HEK293 (cell line): ENCODE data around the gene COL15A1.
"Not testable (repeated sequence)": the region's sequence is repeated elsewhere in the genome, so short reads cannot be mapped to it uniquely, and the experiment has no call there.

Source experiments
- CTCF ChIA-PET: fragments of 350-600 bp; formaldehyde crosslinking; extraction: SDS; loops from one replicate; lab custom pipeline; 2021; ENCODE audit warnings: antibody characterized with exemption; lab: Yijun Ruan, JAX
- POLR2A ChIA-PET: fragments of 300-600 bp; formaldehyde crosslinking; extraction: SDS; loops from one replicate; lab custom pipeline; 2020; ENCODE audit warnings: antibody characterized with exemption, inconsistent platforms; lab: Yijun Ruan, JAX
- H3K27ac ChIP-seq: fragments of 200-500 bp; sonication (Bioruptor generic); 2 replicates; pipeline ENCODE4 v1.5.1; 2014; ENCODE audit warnings: low read depth, low read length, control low read depth, inconsistent platforms; ENCODE audit errors: extremely low read depth
- H3K36me3 ChIP-seq, 2 experiments: fragments of 200-500 bp in 1 of 2; sonication (Bioruptor generic) in 1 of 2; 1 replicate in 1 of 2; 2 replicates in 1 of 2; pipeline ENCODE4 v1.5.1; 2014 to 2017; ENCODE audit warnings: inconsistent platforms in 2 of 2, low read length in 2 of 2; ENCODE audit not compliant: control insufficient read depth in 2 of 2, insufficient read depth in 1 of 2
- H3K4me1 ChIP-seq: fragments of 200-500 bp; sonication (Bioruptor generic); 2 replicates; pipeline ENCODE4 v1.5.1; 2014; ENCODE audit warnings: mild to moderate bottlenecking, low read length, inconsistent platforms; ENCODE audit not compliant: control insufficient read depth, insufficient read depth
- H3K4me3 ChIP-seq: 2 replicates; pipeline ENCODE4 v1.5.1; 2011; ENCODE audit warnings: low read depth, mild to moderate bottlenecking, control low read depth, low read length, moderate library complexity
- H3K9me3 ChIP-seq: fragments of 200-500 bp; sonication (Bioruptor generic); 2 replicates; pipeline ENCODE4 v1.5.1; 2014; ENCODE audit warnings: low read depth, low read length, inconsistent platforms; ENCODE audit not compliant: control insufficient read depth, insufficient read depth
- SETDB1 ChIP-seq: IDR thresholded peaks from one replicate; pipeline ENCODE4 v1.6.1; 2017; ENCODE audit warnings: mild to moderate bottlenecking, low read length, moderate library complexity, mixed read lengths; ENCODE audit not compliant: insufficient read length
- TCF7L2 ChIP-seq: IDR thresholded peaks from 2 replicates; pipeline ENCODE4 v1.6.1; 2011; ENCODE audit warnings: low read depth, mild to moderate bottlenecking, inconsistent platforms, low read length, moderate library complexity, borderline replicate concordance
- ZFP41 ChIP-seq: fragments of 450-650 bp; formaldehyde crosslinking; IDR thresholded peaks from 2 replicates; pipeline ENCODE4 v1.5.1; 2016; ENCODE audit warnings: missing biosample characterization, missing genetic modification characterization, borderline replicate concordance
- ZNF146 ChIP-seq: fragments of 450-650 bp; formaldehyde crosslinking; IDR thresholded peaks from 2 replicates; pipeline ENCODE4 v1.5.1; 2016; ENCODE audit warnings: missing biosample characterization, missing genetic modification characterization
- ZNF157 ChIP-seq: fragments of 450-650 bp; formaldehyde crosslinking; IDR thresholded peaks from 2 replicates; pipeline ENCODE4 v1.5.1; 2016; ENCODE audit warnings: missing biosample characterization, missing genetic modification characterization
- ZNF274 ChIP-seq, 2 experiments: fragments of 200-500 bp in 1 of 2; fragments of 450-650 bp in 1 of 2; sonication (Bioruptor generic) in 1 of 2; formaldehyde crosslinking in 1 of 2; IDR thresholded peaks; 2 replicates each; pipeline versions ENCODE4 v1.5.1 to v1.6.1; 2014 to 2016; ENCODE audit warnings: borderline replicate concordance in 1 of 2, inconsistent platforms in 1 of 2, low read length in 1 of 2, missing biosample characterization in 1 of 2, missing genetic modification characterization in 1 of 2
- ZNF335 ChIP-seq: fragments of 450-650 bp; formaldehyde crosslinking; conservative IDR thresholded peaks from 2 replicates; pipeline ENCODE4 v1.5.1; 2016; ENCODE audit warnings: missing biosample characterization, missing genetic modification characterization
- ZNF701 ChIP-seq: fragments of 450-650 bp; formaldehyde crosslinking; IDR thresholded peaks from 2 replicates; pipeline ENCODE4 v1.5.1; 2016; ENCODE audit warnings: missing biosample characterization, missing genetic modification characterization
- ZNF776 ChIP-seq: fragments of 450-650 bp; formaldehyde crosslinking; IDR thresholded peaks from 2 replicates; pipeline ENCODE4 v1.5.0; 2017; ENCODE audit warnings: missing biosample characterization, missing genetic modification characterization, borderline replicate concordance
- TF ChIP-seq, protein P1 (sequence below): fragments of 450-650 bp; formaldehyde crosslinking; IDR thresholded peaks from 2 replicates; pipeline ENCODE4 v1.5.1; 2016; ENCODE audit warnings: missing biosample characterization, missing genetic modification characterization, borderline replicate concordance
- TF ChIP-seq, protein P2 (sequence below): fragments of 450-650 bp; formaldehyde crosslinking; IDR thresholded peaks from 2 replicates; pipeline ENCODE4 v1.5.1; 2016; ENCODE audit warnings: missing biosample characterization, missing genetic modification characterization
- TF ChIP-seq, protein P3 (sequence below): fragments of 450-650 bp; formaldehyde crosslinking; IDR thresholded peaks from 2 replicates; pipeline ENCODE4 v1.5.1; 2016; ENCODE audit warnings: missing biosample characterization, missing genetic modification characterization

The COL15A1 gene

DNA sequence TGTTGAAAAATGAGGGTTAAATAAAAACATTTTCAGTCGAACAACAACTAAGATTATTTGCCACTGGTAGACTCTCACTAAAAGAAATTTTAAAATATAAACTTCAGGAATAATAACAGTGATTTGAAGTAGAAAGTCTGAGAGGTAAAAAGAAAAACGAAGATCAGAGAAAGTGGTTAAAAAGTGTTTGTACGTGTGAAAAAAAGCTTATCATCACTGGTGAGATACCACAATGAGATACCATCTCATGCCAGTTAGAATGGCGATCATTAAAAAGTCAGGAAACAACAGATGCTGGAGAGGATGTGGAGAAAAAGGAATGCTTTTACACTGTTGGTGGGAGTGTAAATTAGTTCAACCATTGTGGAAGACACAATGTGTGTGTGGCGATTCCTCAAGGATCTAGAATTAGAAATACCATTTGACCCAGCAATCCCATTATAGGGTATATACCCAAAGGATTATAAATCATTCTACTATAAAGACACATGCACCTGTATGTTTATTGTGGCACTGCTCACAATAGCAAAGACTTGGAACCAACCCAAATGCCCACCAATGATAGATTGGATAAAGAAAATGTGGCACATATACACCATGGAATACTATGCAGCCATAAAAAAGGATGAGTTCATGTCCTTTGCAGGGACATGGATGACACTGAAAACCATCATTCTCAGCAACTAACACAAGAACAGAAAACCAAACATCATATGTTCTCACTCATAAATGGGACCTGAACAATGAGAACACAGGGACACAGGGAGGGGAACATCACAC is 156.3 kb downstream of the COL15A1 start:
- H3K9me3 ChIP-seq, H3K36me3 ChIP-seq, H3K4me3 ChIP-seq, H3K27ac ChIP-seq, CTCF ChIA-PET, H3K4me1 ChIP-seq, POLR2A ChIA-PET: not testable (repeated sequence)
- peak; percentile 88 for TF ChIP-seq ZNF146 (tag by site-specific recombination)

DNA sequence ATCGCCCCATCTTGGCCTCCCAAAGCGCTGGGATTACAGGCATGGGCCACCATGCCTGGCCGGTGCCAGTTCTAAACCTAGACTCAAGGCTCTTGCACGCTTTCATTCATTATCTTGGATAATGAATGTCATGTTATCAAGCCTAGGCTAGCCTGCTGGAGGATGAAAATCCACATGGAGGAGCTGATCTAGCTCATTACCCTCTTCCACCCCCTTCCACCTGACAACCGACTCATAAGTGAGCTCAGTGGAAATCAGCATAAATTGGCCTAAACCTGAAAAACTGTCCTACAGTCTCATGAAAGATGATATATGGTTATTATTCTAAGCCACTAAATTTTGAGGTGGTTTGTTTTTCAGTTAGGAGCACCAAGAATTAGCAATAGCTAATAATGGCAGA is 157.6 kb downstream of the COL15A1 start:
- TF ChIP-seq, protein P1, sequence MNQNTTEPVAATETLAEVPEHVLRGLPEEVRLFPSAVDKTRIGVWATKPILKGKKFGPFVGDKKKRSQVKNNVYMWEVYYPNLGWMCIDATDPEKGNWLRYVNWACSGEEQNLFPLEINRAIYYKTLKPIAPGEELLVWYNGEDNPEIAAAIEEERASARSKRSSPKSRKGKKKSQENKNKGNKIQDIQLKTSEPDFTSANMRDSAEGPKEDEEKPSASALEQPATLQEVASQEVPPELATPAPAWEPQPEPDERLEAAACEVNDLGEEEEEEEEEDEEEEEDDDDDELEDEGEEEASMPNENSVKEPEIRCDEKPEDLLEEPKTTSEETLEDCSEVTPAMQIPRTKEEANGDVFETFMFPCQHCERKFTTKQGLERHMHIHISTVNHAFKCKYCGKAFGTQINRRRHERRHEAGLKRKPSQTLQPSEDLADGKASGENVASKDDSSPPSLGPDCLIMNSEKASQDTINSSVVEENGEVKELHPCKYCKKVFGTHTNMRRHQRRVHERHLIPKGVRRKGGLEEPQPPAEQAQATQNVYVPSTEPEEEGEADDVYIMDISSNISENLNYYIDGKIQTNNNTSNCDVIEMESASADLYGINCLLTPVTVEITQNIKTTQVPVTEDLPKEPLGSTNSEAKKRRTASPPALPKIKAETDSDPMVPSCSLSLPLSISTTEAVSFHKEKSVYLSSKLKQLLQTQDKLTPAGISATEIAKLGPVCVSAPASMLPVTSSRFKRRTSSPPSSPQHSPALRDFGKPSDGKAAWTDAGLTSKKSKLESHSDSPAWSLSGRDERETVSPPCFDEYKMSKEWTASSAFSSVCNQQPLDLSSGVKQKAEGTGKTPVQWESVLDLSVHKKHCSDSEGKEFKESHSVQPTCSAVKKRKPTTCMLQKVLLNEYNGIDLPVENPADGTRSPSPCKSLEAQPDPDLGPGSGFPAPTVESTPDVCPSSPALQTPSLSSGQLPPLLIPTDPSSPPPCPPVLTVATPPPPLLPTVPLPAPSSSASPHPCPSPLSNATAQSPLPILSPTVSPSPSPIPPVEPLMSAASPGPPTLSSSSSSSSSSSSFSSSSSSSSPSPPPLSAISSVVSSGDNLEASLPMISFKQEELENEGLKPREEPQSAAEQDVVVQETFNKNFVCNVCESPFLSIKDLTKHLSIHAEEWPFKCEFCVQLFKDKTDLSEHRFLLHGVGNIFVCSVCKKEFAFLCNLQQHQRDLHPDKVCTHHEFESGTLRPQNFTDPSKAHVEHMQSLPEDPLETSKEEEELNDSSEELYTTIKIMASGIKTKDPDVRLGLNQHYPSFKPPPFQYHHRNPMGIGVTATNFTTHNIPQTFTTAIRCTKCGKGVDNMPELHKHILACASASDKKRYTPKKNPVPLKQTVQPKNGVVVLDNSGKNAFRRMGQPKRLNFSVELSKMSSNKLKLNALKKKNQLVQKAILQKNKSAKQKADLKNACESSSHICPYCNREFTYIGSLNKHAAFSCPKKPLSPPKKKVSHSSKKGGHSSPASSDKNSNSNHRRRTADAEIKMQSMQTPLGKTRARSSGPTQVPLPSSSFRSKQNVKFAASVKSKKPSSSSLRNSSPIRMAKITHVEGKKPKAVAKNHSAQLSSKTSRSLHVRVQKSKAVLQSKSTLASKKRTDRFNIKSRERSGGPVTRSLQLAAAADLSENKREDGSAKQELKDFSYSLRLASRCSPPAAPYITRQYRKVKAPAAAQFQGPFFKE (tag by site-specific recombination), result no peak
- ChIA-PET POLR2A (no interaction called here), CTCF (interaction anchor here (1.0 kb wide), 1 partner anchor 252 kb away, joined by 6 read pairs; no protein-coding TSS in a partner anchor)

DNA sequence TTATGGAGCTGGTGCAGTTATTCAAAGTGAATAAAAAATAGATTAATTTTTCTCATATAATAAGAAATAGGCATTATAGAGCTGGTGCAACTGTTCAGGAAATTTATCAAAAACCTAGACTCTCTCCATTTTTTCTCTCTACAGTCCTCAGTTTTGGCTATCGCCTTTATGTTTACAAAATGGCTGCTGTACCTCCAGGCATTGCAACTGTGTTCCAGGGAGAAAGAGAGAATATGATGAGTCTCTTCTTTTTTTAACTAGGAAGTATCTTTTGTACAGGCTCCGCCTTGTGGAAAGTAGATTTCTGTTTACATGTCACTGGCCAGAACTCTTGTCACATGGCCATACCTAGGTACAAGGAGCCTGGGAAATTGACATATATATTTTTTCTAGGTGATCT is 158.1 kb downstream of the COL15A1 start:
- CTCF ChIA-PET, result interaction anchor here (1.0 to 1.2 kb wide), 2 partner anchors 78 to 253 kb away, joined by 3 to 6 read pairs; no protein-coding TSS in a partner anchor
- no peak overlapping the region for H3K4me3 ChIP-seq
- TF ChIP-seq SETDB1 (peak; percentile 42), ZFP41 (tag by site-specific recombination) (no peak)

More for the DNA sequence above, 157.6 kb downstream of the COL15A1 start:
- Histone ChIP-seq H3K9me3 (no peaks in the 10 kb centered on the region), H3K4me1 (no peaks in the 10 kb centered on the region), H3K36me3 (no peaks in the 10 kb centered on the region), H3K27ac (no peak overlapping the region), H3K4me3 (no peak overlapping the region)

DNA sequence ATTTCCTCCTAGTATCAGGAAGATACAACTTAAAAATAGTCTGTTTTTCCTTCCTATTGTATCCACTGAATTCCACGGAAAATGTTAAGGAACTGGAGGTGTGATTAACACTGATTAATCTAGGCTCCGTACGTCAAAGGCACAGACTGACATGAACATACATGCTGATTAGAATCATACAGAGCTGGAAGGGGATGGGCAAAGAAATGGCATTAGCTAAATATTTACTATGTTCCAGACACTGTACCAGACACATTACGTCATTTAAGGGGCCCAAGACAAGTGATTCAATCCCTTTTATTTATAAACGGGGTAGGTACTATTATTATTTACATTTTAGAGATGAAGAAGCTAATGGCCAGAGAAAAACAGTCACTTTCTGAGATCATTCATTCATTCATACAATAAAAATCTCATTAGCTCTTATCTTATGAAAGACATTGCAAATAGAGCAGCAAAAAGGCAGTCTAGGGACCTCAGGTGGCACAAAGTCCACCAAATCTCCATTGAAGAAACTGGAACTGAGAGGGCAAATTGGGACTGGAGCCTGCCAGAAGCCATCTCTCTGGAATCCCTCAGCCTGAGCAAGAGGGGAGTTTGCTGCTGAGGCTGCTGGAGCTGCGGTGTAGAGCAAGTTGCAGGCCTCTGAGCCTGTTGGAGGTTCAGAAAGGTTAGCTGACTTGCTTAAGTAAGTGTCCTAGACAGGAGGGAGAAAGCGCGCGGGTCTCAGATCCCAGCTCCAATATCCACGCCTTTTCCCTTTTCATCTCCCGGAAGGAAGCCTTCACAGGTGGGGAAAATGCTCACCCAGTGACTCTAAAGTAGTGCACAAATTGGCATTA is 159.6 kb downstream of the COL15A1 start:
- Histone ChIP-seq H3K4me3 (no peak overlapping the region), H3K27ac (no peak overlapping the region), H3K36me3 (no peaks in the 10 kb centered on the region), H3K9me3 (no peaks in the 10 kb centered on the region), H3K4me1 (no peaks in the 10 kb centered on the region)
- POLR2A ChIA-PET, result interaction anchor here (1.1 to 1.9 kb wide), 2 partner anchors 10 to 11 kb away, joined by 3 to 4 read pairs; no protein-coding TSS in a partner anchor
- CTCF ChIA-PET, result interaction anchor here (0.6 to 2.1 kb wide), 11 partner anchors 10 to 255 kb away, joined by 3 to 9 read pairs (median 3); no protein-coding TSS in a partner anchor
- TF ChIP-seq ZNF776, result no peak
- no peak for TF ChIP-seq ZNF701 (tag by site-specific recombination)
- no peak for TF ChIP-seq ZNF157
- no peak for TF ChIP-seq ZNF274 (IDR thresholded peaks at IDR 0.05; ENCODE audit: low read length)
- no peak for TF ChIP-seq ZNF274 (tag by site-specific recombination; IDR thresholded peaks at IDR 0.05; ENCODE audit: borderline replicate concordance)
- TF ChIP-seq, protein P2, sequence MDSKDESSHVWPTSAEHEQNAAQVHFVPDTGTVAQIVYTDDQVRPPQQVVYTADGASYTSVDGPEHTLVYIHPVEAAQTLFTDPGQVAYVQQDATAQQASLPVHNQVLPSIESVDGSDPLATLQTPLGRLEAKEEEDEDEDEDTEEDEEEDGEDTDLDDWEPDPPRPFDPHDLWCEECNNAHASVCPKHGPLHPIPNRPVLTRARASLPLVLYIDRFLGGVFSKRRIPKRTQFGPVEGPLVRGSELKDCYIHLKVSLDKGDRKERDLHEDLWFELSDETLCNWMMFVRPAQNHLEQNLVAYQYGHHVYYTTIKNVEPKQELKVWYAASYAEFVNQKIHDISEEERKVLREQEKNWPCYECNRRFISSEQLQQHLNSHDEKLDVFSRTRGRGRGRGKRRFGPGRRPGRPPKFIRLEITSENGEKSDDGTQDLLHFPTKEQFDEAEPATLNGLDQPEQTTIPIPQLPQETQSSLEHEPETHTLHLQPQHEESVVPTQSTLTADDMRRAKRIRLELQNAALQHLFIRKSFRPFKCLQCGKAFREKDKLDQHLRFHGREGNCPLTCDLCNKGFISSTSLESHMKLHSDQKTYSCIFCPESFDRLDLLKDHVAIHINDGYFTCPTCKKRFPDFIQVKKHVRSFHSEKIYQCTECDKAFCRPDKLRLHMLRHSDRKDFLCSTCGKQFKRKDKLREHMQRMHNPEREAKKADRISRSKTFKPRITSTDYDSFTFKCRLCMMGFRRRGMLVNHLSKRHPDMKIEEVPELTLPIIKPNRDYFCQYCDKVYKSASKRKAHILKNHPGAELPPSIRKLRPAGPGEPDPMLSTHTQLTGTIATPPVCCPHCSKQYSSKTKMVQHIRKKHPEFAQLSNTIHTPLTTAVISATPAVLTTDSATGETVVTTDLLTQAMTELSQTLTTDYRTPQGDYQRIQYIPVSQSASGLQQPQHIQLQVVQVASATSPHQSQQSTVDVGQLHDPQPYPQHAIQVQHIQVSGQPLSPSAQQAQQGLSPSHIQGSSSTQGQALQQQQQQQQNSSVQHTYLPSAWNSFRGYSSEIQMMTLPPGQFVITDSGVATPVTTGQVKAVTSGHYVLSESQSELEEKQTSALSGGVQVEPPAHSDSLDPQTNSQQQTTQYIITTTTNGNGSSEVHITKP (tag by site-specific recombination), result no peak
- no peak for TF ChIP-seq TCF7L2
- TF ChIP-seq, protein P3, sequence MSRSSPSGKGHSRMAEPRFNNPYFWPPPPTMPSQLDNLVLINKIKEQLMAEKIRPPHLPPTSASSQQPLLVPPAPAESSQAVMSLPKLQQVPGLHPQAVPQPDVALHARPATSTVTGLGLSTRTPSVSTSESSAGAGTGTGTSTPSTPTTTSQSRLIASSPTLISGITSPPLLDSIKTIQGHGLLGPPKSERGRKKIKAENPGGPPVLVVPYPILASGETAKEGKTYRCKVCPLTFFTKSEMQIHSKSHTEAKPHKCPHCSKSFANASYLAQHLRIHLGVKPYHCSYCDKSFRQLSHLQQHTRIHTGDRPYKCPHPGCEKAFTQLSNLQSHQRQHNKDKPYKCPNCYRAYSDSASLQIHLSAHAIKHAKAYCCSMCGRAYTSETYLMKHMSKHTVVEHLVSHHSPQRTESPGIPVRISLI (tag by site-specific recombination), result no peak
- TF ChIP-seq ZNF335 (tag by site-specific recombination), result no peak

More for the DNA sequence above, 158.1 kb downstream of the COL15A1 start:
- no peaks in the 10 kb centered on the region for H3K9me3 ChIP-seq
- no peaks in the 10 kb centered on the region for H3K36me3 ChIP-seq
- POLR2A ChIA-PET, result no interaction called here
- no peak overlapping the region for H3K27ac ChIP-seq
- no peaks in the 10 kb centered on the region for H3K4me1 ChIP-seq
